Endothelial cell of umbilical vein (primary cell): ENCODE data around the gene TAS2R1.

ENCODE experiments used
- CTCF ChIP-seq, 2 donors: IDR thresholded peaks; 1 replicate in 1 of 2; 2 replicates in 1 of 2; pipeline ENCODE4 v1.5.1; 2011; ENCODE audit warnings: low read length in 2 of 2, mild to moderate bottlenecking in 2 of 2, moderate library complexity in 2 of 2, control low read depth in 1 of 2, inconsistent platforms in 1 of 2, low read depth in 1 of 2; ENCODE audit not compliant: insufficient read depth in 1 of 2; ENCODE audit errors: extremely low read depth in 1 of 2
- EZH2 ChIP-seq: IDR thresholded peaks from 2 replicates; pipeline ENCODE4 v1.6.1; 2012; ENCODE audit warnings: borderline replicate concordance, low read depth, mild to moderate bottlenecking, moderate library complexity, low read length, inconsistent platforms; ENCODE audit not compliant: severe bottlenecking
- MAX ChIP-seq: IDR thresholded peaks from 2 replicates; pipeline ENCODE4 v1.6.1; 2011; ENCODE audit not compliant: insufficient read depth, insufficient read length
- MYC ChIP-seq: IDR thresholded peaks from one replicate; pipeline ENCODE4 v1.6.1; 2011; ENCODE audit warnings: mild to moderate bottlenecking, low read depth, low read length
- POLR2A ChIP-seq: IDR thresholded peaks from 2 replicates; pipeline ENCODE4 v1.6.1; 2012; ENCODE audit warnings: low read depth, mild to moderate bottlenecking, control low read depth, low read length
- POLR2AphosphoS5 ChIP-seq: IDR thresholded peaks from 2 replicates; pipeline ENCODE4 v1.6.1; 2012; ENCODE audit warnings: low read depth, mild to moderate bottlenecking, control low read depth, low read length, moderate library complexity; ENCODE audit not compliant: insufficient read depth

GRCh38 chr5:9625286-9625685 is 4.9 kb downstream of the TAS2R1 start:
- TF ChIP-seq POLR2AphosphoS5 (no peak), CTCF (IDR thresholded peaks at IDR 0.05; ENCODE audit: extremely low read depth in 1 of 2, insufficient read depth in 1 of 2, low read depth in 1 of 2, low read length in 2 of 2) (no peak), MYC (no peak), MAX (no peak), POLR2A (no peak), EZH2 (no peak)
